SU-DHL-6 (cell line): ENCODE data around the gene JADE2.
A peak's percentile ranks its signal among the peaks of the same experiment; 100 is the strongest.

Experiments
- H2AFZ ChIP-seq: fragments of 200-600 bp; sonication (generic); 2 replicates; pipeline ENCODE4 v1.6.1; 2014; ENCODE audit warnings: low read depth, mild to moderate bottlenecking, moderate library complexity, mixed read lengths, antibody characterized with exemption, low read length; ENCODE audit not compliant: severe bottlenecking
- H3F3A ChIP-seq: fragments of 200-600 bp; shearing (Covaris generic); 2 replicates; pipeline ENCODE4 v1.6.0; 2016; ENCODE audit warnings: antibody characterized with exemption, mild to moderate bottlenecking; ENCODE audit not compliant: insufficient read depth
- H3K27ac ChIP-seq: fragments of 200-600 bp; sonication (generic); 2 replicates; pipeline ENCODE4 v1.5.1; 2016; ENCODE audit warnings: low read depth, mild to moderate bottlenecking, low read length, moderate library complexity, mixed read lengths
- H3K27me3 ChIP-seq: fragments of 200-600 bp; sonication (generic), shearing (Covaris generic); 2 replicates; pipeline ENCODE4 v1.6.0; 2014; ENCODE audit warnings: mild to moderate bottlenecking, low read length
- H3K36me3 ChIP-seq: fragments of 200-600 bp; sonication (generic); 2 replicates; pipeline ENCODE4 v1.6.1; 2014; ENCODE audit warnings: mild to moderate bottlenecking, low read length, mixed read lengths
- H3K4me2 ChIP-seq: fragments of 300-600, 200-600 bp; shearing (Covaris generic), sonication (generic); 2 replicates; pipeline ENCODE4 v1.6.0; 2014; ENCODE audit warnings: low read length, low read depth, mild to moderate bottlenecking; ENCODE audit not compliant: poor library complexity, severe bottlenecking
- H3K4me3 ChIP-seq: fragments of 200-600 bp; sonication (generic); 2 replicates; pipeline ENCODE4 v1.5.1; 2014; ENCODE audit warnings: antibody characterized with exemption, low read length, mild to moderate bottlenecking, mixed read lengths; ENCODE audit not compliant: insufficient read depth, poor library complexity, severe bottlenecking
- H3K79me2 ChIP-seq: fragments of 200-600 bp; sonication (generic); 2 replicates; pipeline ENCODE4 v1.6.1; 2014; ENCODE audit warnings: mild to moderate bottlenecking, low read length, moderate library complexity; ENCODE audit not compliant: insufficient read depth
- H3K9ac ChIP-seq: fragments of 200-600 bp; sonication (generic); 2 replicates; pipeline ENCODE4 v1.7.0; 2014; ENCODE audit warnings: mild to moderate bottlenecking, low read length
- H3K9me2 ChIP-seq: fragments of 200-600 bp; sonication (generic); replicated peaks from 2 replicates; pipeline ENCODE4 v1.6.1; 2014; ENCODE audit warnings: low read length; ENCODE audit not compliant: insufficient read depth
- H3K9me3 ChIP-seq: fragments of 200-600 bp; sonication (generic); 2 replicates; pipeline ENCODE4 v1.6.1; 2014; ENCODE audit warnings: low read length, mixed read lengths; ENCODE audit not compliant: insufficient read depth
- H4K20me1 ChIP-seq: fragments of 200-600 bp; sonication (generic); 2 replicates; pipeline ENCODE4 v1.6.1; 2014; ENCODE audit warnings: low read depth, mild to moderate bottlenecking, antibody characterized with exemption, low read length, moderate library complexity, mixed read lengths
- EZH2phosphoT487 ChIP-seq: fragments of 200-600 bp; sonication (generic), shearing (Covaris generic); conservative IDR thresholded peaks from 2 replicates; pipeline ENCODE4 v1.6.1; 2018; ENCODE audit warnings: mild to moderate bottlenecking, antibody characterized with exemption, low read length, moderate library complexity, mixed read lengths
- TF ChIP-seq, protein P1 (sequence below): fragments of 200-600 bp; sonication (generic); IDR thresholded peaks from one replicate; pipeline ENCODE4 v1.5.1; 2017; ENCODE audit warnings: antibody characterized with exemption, mild to moderate bottlenecking, low read length, moderate library complexity; ENCODE audit not compliant: insufficient read depth, poor library complexity, severe bottlenecking

Gene JADE2

DNA sequence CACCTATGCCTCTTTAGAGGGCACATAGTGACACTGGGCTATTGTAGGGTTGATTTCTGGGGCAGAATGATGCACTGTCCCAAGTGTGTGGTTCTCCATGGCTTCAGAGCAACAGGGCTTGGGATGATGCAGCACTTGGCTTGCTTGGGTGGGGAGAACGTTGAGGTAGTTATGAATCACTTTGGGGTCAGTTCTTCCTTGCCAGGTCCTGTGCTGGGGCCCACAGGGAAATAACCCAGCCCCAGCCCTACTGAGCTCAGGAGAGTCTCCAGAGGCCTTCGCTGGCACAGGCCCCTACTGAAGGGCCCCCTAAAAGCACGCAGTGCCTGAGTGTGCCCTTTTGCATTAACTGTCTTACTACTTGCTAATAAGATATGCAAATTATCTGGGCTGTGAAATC, 24.2 kb downstream of the JADE2 start:
- Histone ChIP-seq H4K20me1 (no peaks in the 10 kb centered on the region), H3K27ac (peak overlapping the region; percentile 61), H2AFZ (no peak overlapping the region), H3K79me2 (no peaks in the 10 kb centered on the region; the same call in 1 of the 2 replicates), H3K4me3 (no peak overlapping the region), H3K36me3 (no peaks in the 10 kb centered on the region), H3K27me3 (no peaks in the 10 kb centered on the region), H3F3A (peaks cover 9% of the 10 kb centered on the region), H3K9ac (no peak overlapping the region), H3K4me2 (peak overlapping the region; percentile 24), H3K9me2 (no peaks in the 10 kb centered on the region), H3K9me3 (no peaks in the 10 kb centered on the region)
- TF ChIP-seq, protein P1, sequence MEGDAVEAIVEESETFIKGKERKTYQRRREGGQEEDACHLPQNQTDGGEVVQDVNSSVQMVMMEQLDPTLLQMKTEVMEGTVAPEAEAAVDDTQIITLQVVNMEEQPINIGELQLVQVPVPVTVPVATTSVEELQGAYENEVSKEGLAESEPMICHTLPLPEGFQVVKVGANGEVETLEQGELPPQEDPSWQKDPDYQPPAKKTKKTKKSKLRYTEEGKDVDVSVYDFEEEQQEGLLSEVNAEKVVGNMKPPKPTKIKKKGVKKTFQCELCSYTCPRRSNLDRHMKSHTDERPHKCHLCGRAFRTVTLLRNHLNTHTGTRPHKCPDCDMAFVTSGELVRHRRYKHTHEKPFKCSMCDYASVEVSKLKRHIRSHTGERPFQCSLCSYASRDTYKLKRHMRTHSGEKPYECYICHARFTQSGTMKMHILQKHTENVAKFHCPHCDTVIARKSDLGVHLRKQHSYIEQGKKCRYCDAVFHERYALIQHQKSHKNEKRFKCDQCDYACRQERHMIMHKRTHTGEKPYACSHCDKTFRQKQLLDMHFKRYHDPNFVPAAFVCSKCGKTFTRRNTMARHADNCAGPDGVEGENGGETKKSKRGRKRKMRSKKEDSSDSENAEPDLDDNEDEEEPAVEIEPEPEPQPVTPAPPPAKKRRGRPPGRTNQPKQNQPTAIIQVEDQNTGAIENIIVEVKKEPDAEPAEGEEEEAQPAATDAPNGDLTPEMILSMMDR: no peak
- TF ChIP-seq EZH2phosphoT487: no peak

DNA sequence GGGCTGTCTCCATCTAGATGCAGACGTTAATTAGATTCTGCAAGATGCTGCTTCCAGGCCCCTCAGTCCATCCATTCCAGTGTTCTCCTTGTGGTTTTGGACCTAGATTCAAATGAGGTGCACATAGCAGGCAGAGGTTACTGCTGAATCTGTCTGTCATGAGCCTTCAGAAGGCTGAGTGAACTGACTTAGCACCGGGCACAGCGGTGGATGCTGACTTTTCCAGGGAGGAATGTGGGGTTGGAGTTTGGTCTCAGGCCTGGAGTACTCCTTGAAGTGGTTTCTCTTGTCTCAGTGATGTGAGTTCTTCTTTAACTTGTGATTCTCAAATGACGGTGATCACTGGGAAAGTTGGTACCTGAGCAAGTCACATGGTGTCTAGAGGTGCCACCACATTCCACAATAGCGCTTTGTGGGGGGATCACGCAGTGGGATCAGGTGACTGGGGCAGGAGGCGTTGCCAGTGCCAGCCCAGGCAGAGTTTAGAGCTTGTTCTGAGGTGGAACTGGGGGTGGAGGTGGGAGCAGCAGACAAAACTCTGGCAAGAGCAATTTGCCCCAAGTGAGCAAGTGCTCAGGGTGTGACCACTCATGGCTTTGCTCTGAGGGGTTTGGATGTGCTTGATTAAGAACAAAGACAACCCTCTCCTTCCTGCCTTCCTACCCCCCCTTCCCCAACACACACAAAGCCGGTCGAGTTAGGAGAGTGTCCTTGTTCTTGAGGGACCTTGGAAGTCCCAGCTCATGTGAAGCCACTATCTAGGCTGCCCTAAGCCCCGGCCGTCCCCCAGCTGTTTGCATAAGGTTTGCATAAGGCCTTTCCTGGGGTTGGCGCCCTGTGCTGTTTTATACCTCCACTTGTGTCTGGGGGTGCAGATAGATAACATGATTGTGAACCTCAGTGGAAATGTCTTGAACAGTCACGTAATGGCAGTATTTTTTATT, 25.1 kb downstream of the JADE2 start:
- Histone ChIP-seq H3K79me2 (no peaks in the 10 kb centered on the region; the same call in 1 of the 2 replicates), H3K9me2 (no peaks in the 10 kb centered on the region), H4K20me1 (no peaks in the 10 kb centered on the region), H3K4me2 (peak overlapping the region; percentile 24), H3K27me3 (no peaks in the 10 kb centered on the region), H3F3A (peaks cover 11% of the 10 kb centered on the region), H3K27ac (peak overlapping the region; percentile 61), H3K4me3 (no peak overlapping the region), H3K9me3 (no peaks in the 10 kb centered on the region), H2AFZ (no peak overlapping the region), H3K9ac (peak overlapping the region; percentile 27; the same call in 1 of the 2 replicates), H3K36me3 (no peaks in the 10 kb centered on the region)
- TF ChIP-seq EZH2phosphoT487: no peak
- TF ChIP-seq, protein P1: no peak

DNA sequence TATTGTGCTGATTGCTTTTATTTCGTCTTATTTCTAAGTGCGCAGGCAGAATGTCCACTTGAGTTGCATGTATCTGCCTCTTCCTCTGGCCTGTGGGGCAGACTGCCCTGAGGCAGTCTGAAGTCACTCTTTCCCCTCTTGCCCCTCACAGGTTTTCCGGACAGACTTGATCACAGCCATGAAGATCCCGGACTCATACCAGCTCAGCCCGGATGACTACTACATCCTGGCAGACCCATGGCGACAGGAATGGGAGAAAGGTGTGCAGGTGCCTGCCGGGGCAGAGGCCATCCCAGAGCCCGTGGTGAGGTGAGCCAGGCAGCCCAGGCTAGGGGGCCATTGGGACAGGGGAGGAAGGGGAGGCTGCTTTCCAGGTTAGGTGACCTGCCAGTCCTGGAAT, 26.4 kb downstream of the JADE2 start:
- Histone ChIP-seq H3K9me3 (no peaks in the 10 kb centered on the region), H2AFZ (no peak overlapping the region), H3K79me2 (no peaks in the 10 kb centered on the region; the same call in 1 of the 2 replicates), H3K27me3 (no peaks in the 10 kb centered on the region), H3K9ac (no peak overlapping the region), H3K4me2 (no peak overlapping the region), H3F3A (peaks cover 9% of the 10 kb centered on the region), H4K20me1 (no peaks in the 10 kb centered on the region), H3K4me3 (no peak overlapping the region), H3K9me2 (no peaks in the 10 kb centered on the region), H3K27ac (0 out of 2 replicates have a peak overlapping the region, but pooled peaks have one; percentile 12), H3K36me3 (peaks cover 3% of the 10 kb centered on the region; the same call in 1 of the 2 replicates)
- TF ChIP-seq, protein P1: no peak
- no peak for TF ChIP-seq EZH2phosphoT487
